ENCODE measurements around the gene TRUB1.

Gene TRUB1

DNA sequence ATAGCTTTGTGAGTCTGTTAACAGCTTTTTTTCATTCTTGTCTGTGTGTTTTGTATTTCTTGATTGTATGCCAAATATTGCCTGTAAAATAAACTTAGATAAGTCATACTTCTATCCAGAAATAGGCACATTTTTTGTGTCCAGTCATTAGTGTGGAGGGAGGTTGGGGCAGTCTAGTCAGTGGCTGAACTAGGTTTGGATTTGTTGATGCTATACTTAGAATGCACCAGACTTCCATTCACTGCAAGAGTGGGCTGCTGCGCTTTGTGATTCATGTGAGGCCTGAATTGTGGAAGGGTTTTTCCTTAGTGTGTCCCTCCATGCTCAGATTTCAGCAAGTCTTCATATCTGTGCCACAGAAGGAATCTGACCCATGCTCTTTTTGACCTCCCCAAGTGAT is 50.0 kb downstream of the TRUB1 start:
- no peak for DNase-seq

DNA sequence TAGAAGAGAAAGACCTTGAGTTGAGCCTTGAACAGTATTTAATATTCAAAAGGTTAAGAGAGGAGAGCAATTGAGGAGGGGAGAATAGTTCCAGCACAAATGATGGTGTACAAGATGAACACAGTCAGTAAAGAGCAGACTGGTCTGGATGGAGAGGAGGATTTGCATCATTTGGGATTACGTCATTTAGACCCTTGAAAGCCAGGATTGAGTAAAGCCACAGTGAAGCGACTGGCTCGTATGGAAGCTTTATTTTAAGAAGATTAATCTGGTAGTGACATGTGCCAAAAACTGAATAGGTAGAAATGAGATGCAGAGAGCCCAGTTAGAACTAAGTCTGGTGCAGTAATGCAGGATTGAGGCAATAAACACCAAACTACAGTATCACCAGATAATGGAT is 52.6 kb downstream of the TRUB1 start:
- no peak for DNase-seq

DNA sequence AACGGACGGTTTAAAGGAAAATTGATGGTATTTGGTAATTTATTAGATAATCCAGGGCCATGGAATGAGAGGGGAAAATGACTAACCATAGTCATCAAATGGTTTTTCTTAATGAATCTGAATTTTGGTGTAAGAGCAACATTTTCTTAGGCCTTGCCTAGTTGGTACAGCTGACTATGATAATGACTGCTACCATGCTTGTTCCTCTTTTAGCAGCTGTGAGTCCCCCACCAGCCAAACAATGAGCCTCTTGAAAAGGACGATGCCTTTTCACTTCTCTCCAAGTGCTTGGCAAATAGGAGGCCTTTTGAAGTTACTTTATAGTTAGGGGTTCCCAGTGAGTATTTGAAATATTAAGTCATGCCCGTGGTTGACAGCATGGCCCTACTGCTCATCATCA is 53.0 kb downstream of the TRUB1 start:
- no peak for DNase-seq

DNA sequence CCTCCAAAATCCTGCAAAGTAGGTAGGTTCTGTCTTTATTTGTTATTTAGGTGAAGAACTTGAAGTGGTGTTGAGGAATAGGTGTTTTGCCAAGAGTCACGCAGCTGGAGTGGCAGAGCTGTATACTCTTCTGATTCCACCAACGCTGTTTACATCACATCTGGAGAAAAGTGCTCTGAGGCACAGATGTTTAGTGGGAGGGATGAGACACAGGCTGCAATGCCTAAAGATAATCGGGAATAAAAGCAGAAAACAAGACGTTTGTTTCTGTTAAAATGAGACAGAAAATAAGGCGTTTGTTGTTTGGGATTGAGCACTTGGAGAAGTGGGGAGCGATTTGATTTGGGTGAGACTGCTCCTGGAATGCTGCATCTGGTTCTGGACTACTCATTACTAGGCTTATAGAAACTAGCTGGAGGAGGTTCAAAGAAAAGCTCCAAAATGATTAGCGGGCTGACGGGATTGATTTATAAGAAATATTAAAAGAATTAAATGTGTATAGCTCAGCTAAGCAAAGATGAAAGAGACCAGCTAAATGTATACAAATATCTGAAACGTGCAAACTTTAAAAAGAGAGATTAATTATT is 54.3 kb downstream of the TRUB1 start:
- no peak for DNase-seq

DNA sequence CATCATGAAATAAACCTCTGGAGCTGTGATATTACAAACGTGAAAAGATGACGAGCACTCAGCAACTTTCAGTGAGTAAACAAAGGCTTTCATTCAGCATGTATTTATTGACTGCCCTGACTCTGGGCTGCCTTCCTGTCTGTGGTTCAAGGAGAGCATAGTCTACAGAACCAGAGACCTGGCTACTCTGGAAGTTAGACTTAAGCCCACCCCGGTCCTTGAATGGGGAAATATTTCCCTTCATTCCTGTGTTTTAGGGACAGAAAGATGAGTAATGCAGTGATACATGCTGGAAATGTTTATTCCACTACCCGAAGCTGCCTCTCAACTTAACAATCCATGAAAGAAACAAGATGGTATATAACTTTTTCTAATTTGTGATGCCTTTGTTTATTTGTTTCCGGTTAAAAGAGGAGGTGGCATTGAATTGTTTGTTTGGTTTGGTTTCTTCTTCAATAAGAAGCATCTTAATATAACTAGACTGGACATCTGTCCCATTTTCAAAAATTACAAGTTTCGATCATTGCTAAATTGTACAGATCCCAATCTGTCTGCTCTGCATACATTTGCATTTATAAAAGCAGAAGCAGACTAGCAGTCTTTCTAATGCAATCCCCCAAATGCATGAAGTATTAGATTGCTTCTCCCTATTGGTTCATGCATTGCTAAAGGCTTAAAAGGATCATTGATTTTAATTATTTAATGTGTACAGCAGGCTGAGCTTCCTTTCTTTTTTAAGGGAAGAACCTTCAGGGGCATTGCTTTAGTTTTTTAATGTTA is 57.7 kb downstream of the TRUB1 start:
- DNase-seq, result no peak

DNA sequence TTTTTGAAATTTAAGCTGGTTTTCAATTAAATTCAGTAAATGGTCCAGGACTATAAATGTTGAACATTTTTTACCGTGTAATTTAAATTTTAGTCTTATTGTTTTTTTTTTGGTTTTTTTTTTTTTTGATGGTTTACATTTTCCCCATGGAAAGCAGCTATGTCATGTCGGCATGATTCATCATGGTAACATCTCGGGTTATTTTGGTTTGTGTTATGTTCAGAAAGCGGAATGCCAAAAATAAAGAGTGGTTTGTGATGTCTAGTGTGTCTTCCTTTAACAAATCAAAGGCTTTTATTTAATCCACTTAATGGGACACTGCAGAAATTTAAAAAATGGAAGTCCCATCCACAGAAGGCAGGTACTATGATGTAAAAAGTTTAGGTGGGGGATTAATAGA is 58.5 kb downstream of the TRUB1 start:
- no peak for DNase-seq

DNA sequence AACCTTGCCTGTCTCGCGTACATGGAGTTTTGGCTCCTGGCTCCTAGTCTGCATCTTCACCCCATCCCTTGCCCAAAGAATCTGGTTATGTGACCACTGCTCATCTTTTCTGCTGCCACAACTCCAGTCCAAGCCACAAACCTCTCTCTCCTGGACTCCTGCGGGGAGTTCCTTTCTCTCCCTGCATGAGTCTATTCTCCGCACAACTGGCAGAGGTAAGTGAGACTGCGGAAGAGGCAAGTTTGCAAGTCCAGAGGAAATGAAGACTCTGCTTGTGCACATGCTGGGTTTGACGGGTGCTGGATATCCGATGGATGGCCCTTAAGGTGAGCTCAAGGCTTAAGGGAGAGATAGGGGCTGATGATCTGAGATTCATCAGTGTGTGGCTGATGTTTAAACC is 61.0 kb downstream of the TRUB1 start:
- DNase-seq, result no peak

DNA sequence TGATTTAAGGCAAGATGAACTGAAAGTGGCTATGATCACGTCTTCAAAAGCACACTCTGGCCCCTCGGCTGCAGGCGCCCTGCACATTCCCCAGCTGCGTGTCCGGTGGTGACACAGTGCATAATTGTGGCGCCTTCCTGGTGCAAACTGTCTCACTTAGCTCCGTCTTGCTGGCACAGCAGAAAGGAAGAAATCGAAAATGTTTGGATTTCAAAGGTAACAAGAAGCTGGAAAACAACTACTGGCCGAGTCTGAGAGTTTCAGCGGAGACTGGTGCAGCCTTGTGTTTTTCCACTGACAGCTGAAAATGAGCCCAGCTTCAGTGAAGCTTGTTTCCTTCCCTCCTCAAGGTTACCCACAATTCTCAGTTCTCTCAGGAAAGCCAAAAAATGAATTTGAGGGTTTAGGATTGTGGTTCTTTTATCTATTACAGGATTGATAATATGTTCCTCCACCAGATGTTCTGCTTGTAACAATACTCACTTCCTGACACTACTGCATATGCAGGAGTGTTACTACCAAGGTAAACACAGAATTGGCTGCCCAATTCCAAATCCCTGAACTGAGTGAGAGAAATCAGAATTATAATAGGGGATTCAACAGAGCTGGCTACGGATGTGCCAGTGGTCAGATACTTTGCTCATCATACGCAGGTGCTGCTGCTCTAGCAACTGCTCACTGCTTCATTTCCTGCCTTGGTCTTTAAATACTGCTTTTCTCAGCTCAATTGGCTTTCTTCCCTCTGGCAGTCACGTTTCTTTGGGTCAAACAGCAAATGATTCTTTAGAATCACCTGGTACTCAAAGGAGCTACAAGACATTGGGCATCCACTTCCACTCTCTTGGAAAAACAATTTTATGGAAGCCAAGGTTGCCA is 63.7 kb downstream of the TRUB1 start:
- DNase-seq, result no peak

DNA sequence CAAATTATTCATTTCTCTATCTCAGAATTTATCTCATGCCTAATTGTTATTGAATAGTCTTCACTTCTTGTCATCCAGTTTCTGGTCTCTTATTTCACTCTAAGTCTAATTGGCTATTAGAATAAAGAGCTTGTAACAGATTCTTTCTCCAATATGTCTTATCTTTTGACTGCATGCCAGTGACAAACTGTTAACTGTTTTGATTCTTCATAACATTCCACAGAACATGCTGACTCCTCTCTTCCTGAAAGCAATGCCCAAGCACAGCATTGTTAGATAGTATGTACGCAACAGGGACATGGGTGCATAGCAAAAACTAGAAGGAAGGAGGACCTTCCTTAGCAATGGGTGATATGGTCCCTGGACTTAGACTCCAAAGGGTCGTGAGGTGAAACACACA is 65.4 kb downstream of the TRUB1 start:
- DNase-seq, result no peak

DNA sequence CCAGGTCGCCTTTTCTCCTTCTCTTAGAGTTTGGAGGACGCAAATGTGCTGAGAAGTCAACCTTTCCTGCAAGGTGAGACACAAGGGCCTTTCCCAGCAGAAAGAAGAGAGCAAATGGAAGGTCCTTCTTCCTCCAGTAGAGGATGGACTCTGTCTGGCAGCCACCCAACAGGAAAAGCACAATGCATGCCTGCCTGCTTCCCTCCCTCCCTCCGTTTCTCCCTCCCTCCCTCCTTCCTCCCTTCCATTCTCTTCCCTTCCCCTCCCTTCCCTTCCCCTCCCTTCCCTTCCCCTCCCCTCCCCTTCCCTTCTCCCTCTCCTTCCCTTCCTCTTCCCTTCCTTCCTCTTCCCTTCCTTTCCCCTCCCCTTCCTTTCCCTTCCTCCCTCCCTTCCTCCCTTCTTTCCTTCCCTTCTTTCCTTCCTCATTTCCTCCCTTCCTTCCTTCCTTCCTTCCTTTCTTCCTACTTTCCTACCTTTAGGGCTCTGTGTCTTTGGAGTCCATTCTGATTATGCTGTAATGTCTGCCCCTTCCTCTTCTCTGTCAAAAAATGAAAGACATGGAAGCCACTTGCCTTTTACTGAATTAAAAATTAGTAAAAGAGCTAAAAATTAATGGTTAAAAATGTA is 66.4 kb downstream of the TRUB1 start:
- DNase-seq, result no peak

DNA sequence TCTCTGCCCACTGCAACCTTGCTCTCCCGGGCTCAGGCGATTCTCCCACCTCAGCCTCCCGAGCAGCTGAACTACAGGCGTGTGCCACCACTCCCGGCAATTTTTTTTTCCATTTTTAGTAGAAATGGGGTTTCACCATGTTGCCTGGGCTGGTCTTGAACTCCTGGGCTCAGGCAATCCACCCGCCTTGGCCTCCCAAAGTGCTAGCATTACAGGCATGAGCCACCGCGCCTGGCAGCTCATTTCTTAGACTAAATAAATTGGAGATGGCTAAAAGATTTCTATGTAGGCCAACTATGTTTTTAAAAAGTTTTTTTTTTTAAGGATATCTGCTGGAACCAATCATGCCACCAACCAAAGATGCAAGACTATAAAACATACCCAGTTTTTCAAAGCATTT is 67.8 kb downstream of the TRUB1 start:
- no peak for DNase-seq

DNA sequence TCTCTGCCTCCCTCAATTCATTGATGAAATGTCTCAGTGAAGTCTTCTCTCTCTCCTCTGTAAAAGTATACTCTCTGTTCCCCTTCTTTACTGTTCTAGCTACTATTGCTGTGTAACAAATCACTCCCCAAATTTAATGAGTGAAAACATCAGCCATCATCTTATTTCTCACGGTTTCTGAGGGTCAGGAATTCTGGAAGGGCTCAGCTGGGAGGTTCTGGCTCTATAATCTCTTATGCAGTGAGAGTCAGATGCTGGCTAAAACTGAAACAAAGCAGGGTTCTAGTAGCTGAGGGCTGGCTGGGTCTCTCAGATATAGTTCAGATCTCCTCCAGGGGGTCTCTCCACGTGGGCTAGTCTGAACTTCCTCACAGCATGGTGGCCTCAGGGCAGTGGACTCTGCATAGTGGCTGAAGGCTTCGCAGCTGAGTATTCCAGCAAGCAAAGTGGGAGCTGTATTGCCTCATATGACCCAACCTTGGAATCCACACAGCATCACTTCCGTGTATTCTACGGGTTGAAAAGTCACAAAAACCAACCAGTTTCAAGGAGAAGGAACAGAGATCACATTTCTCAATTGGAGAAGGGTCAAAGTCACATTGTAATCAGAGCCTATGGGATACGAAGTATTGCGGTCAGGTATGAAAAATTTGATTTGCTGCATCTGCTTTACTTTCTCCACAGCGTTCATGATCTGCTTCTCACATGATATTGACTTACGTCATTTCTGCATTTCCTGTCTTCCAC is 80.4 kb downstream of the TRUB1 start:
- DNase-seq, result no peak

DNA sequence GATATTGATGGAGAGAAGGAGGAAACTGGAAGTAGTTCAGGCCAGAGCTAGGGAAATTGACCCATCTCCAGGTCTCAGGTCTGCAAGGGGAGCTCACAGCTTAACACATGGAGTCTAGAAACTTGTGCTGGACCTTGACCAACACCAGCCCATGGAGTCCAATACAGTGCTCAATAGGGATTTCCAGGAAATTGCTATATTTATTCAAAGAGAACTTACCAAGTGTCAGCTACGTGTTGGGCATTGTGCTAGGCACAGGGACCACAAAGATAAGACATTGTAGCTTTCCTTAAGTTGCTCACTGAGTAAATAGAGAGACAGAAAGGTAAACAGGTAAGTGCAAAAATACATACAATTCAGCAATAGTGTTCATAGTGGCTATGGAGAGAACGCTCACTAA is 82.5 kb downstream of the TRUB1 start:
- no peak for DNase-seq

DNA sequence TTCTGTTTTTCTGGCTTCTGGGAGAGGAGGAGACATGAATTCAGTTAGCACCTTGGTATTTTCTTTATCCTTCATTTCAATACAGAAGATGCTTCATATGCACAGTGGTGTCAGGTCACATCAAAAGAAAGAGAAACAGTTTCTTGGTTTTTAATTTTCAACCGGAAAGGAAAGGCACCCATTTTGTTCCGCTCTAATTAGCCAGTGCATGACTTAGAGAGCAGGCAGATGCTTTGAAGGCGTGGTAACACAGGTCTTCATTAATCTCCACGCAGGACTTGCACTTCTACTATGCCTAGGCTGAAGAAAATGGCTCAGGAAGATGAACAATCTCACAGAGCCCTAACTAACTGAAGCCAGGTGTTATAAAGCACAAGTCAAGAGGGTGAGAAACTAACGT is 84.7 kb downstream of the TRUB1 start:
- no peak for DNase-seq

DNA sequence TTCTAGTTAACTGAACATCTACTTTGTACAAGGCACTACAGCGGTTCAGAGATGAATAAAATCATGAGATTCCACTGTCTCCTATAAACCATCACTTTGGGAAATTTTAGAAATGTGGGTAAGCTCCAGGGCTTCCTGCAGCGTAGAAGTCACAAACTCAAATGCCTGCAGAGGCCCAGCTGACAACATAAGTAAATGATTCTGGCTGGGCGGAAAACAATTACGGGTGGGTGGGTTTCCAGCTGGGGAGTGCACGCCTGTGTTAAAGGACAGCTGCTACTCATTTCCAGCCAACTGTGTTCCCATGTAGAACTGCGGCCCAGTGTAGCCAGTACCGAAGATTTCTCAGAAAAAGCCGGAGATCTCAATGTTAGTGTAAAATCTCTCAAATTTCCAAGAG is 85.7 kb downstream of the TRUB1 start:
- no peak for DNase-seq

DNA sequence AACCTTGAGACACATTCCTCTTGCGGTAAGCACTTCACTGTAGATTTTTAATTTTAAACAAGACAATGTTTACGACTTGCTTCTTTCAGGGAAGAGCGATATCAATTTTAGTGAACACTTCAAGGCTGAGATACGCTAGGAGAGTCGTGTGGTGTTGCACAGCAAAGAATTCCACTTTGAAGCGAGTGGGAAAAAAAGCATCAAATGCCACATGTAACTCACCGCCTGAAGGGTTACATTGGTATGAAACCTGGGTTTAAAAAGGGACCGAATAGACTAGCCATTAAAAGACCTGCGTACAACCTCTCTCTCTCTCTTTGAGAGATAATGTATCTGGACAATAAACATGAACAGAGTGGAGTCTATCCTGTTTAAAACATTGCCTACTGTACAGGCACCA is 86.4 kb downstream of the TRUB1 start:
- DNase-seq, result no peak

DNA sequence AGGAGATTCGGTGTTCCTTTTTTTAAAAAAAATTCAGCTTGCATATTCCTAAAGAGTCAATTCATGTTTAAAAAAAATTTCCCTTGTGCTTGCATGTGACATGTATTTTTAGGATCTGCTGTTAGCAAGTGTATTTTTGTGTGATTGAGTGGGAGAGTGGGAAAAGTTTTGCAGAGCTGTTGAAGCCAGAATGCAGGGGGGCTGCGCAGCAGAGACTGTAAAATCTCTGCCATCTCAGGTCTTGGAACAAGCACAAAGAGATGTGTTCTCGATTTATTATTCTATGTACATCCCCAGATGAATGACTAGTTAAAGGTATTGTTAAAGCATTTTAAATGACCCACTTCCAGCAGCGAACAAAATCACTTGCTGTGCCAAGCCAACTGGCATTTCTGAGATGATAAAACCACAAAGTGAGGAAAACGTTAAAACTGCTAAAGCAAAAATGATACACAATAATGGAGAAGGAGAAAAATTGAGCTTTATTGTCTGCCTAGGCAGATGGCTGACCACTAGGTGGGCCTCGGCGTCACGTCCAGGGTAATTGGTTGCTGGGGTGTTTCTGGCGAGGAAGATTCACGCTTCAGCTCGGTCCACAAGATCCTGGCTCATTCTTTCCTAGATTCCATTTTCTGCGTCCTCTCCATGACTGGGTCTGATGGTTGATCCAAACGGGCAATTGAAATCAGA is 88.2 kb downstream of the TRUB1 start:
- no peak for DNase-seq

DNA sequence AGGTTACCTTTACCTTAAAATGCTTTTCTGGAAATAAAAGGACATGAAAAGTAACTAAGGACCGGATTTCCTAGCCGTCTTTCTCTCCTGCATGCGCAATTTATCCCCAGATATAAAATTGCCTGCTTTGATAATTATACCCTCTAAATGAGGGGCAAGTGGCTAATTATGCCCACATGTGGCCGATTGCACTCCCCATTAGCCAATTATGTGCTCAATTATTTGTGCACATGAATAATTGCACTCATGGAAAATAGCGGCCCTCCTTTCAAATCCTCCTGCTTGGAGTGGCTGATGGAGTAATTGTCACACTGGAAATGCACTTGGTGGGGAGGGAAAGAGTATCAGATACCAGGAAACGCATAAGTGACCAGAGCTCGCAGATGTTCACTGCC is 88.7 kb downstream of the TRUB1 start:
- no peak for DNase-seq
